Spinal cord (tissue), 10 donors: ENCODE data around the gene ACAT2. TPM values are rescaled to one million over a fixed set of nuclear protein-coding genes. Genes with fewer than 3 reads are reported as not detected.
"Not testable (repeated sequence)": the region's sequence is repeated elsewhere in the genome, so short reads cannot be mapped to it uniquely, and the experiment has no call there.

Source experiments
- DNase-seq, 6 donors: peaks; one replicate each; pipeline versions ENCODE4 v3.0.0 to v3.0.0-alpha.2; 2013 to 2015; ENCODE audit warnings: low spot score in 6 of 6, low read depth in 4 of 6
- H3K27ac ChIP-seq: one replicate; pipeline ENCODE4 v1.5.1; 2013; ENCODE audit warnings: low read depth, low read length, control low read depth
- H3K27me3 ChIP-seq: one replicate; pipeline ENCODE4 v1.6.1; 2013; ENCODE audit warnings: low read length; ENCODE audit not compliant: control insufficient read depth, insufficient read depth
- H3K36me3 ChIP-seq: one replicate; pipeline ENCODE4 v1.6.1; 2013; ENCODE audit warnings: low read length; ENCODE audit not compliant: control insufficient read depth, insufficient read depth
- H3K4me1 ChIP-seq: one replicate; pipeline ENCODE4 v1.6.1; 2013; ENCODE audit warnings: low read length; ENCODE audit not compliant: control insufficient read depth, insufficient read depth
- H3K4me3 ChIP-seq: one replicate; pipeline ENCODE4 v1.5.1; 2013; ENCODE audit warnings: low read depth, low read length, control low read depth
- H3K9me3 ChIP-seq: one replicate; pipeline ENCODE4 v1.6.1; 2013; ENCODE audit warnings: low read length; ENCODE audit not compliant: control insufficient read depth, insufficient read depth
- WGBS: methylation state at CpG from one replicate; pipeline ENCODE4 v1.1.5; 2013; ENCODE audit warnings: missing lambda C conversion rate; ENCODE audit not compliant: insufficient coverage; 5-methylcytosine and 5-hydroxymethylcytosine counted together
- polyA plus RNA-seq, 2 donors: library from polyadenylated mRNA; unstranded; fragments of 120-200 nt; gene quantifications; one replicate each; pipeline ENCODE4 v1.2.1, GENCODE V29; 2013; ENCODE audit not compliant: insufficient read length in 2 of 2
- total RNA-seq, 2 donors: library from RNA; depleted of rRNA in 1 of 2; stranded (reverse); fragments of 120-200 nt in 1 of 2; fragments of >200 nt in 1 of 2; gene quantifications; one replicate each; pipeline versions ENCODE4 v1.2.3 to v1.2.4, GENCODE V29; 2013 to 2014
- donor health status: healthy.

Gene ACAT2
- total and polyA plus RNA-seq, 4 donors: 69.6 to 136 (median 98.2) TPM

DNA sequence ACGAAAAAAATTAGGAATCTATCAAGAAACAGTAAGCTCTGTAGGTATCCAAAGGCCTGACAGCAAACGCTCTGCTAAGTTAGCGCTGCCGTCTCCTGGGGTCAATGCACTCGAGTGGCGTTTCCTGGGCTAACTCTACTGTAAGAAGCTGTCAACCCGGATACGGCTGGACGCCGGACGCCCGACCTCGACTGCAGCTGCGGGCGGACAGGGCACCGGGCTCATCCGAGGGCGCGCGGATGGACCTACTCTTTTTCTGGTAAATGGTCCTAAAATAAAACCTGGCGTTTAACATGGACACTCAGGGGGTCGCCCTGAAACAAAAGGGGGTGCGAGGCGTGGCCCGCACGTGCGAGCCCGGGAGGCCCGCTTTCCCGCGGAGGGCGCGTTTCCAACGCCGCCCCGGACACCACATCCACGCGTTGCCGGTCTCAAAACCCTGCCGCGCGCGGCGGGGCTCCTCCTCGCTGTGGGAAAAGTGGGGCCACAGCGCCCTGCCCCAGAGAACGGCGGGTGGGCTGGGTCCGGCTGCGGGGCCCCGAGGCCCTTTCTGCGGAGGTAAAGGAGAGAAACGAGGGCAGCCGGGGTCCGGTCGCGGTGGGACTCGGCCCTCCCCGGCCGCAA, 27.0 kb downstream of the ACAT2 start:
- H3K27me3 ChIP-seq: no peaks in the 10 kb centered on the region
- peak overlapping the region; percentile 96 for H3K27ac ChIP-seq
- DNase-seq: peak in 1 of 6 donors; percentile 32
- under 1% methylated on average over 60 of the region's 60 CpGs for WGBS
- H3K36me3 ChIP-seq: peaks cover 16% of the 10 kb centered on the region
- H3K9me3 ChIP-seq: no peaks in the 10 kb centered on the region
- H3K4me1 ChIP-seq: peaks cover 24% of the 10 kb centered on the region
- peak overlapping the region; percentile 70 for H3K4me3 ChIP-seq

DNA sequence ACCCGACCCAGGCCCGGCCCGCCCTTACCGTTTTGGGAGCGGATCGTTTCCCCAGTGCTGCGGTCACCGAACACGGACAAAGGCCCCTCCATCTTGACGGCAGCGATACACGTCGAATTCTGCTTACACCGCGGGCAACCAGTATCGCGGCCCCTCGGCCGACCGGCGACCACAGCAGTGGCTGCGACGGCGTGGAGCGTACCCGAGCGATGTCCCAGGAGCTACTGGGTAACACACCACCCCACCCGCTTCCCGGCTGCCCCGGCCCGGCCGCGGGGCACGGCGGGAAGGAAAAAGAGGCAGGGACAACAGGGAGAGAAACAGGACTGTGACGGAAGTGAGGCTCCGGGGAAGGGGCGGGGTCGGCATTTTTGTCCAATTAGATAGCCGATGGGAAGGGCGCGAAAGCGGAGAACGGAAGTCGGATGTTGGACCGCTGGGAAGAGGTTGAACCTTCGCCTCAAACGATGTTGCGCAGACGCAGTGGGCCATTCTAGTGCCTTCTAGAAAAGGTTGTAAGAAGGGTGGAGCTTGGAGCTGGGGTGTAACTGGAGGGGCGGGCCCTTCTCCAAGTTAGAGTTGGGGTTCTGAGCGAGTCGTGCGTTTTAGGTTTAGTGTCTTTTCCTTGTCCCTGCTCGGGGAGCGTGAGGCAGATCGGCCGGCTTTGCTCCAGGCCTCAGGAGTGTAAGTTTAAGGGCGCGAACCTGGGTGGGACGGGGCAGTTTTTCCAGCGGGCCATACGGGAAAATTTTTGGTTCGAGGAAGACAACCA, 27.7 kb downstream of the ACAT2 start, which contains the start of gene TCP1:
Gene TCP1, minus strand, starts transcription at position 226 of the 772 bp plus-strand sequence. Its CDS starts 134 bp downstream, at position 92.
- H3K4me1 ChIP-seq: peaks cover 24% of the 10 kb centered on the region
- peaks cover 13% of the 10 kb centered on the region for H3K36me3 ChIP-seq
- H3K9me3 ChIP-seq: no peaks in the 10 kb centered on the region
- peak within 1 kb of the TSS; percentile 70 for H3K4me3 ChIP-seq
- under 1% methylated on average over 58 of the region's 64 CpGs for WGBS
- H3K27me3 ChIP-seq: no peaks in the 10 kb centered on the region
- peak within 1 kb of the TSS; percentile 96 for H3K27ac ChIP-seq
- DNase-seq: peak; percentile 99 to 100 (median 100)

DNA sequence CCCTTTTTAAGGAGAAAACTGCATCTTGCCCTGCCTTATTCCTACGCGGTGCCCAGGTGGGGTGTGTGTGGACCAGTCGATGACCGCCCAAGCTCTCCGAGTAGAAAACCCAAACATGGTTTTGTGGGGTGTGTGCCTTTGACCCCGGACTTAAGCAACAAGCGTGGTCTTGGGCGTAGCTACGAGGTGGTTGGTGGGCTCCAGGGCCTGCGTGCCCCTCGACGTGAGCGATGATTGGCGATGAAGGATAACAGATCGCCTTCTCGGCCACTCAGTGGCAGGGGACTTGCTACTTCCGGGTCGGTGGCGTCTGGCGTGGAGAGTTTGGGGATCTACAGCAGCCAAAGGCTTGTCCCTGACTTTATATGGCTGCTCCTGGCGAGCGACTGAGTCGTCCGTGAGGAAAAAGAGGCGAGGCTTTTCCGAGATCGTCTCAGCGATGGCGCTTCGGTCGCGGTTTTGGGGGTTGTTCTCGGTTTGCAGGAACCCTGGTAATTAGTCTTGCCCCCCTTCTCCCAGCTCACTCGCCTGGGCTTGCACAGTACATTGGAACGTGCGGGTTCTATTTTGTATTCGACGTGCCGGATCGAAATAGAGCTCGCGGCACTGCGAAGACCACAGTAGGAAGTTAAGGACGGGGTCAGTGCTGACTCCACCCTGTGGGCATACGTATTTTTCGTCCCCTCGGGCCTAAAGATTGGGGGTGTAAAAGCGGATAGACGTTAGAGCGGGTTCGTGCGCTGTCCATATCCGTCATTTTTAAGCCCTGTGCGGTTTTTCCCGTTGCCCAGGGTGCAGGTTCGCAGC, 28.5 kb downstream of the ACAT2 start, which contains the start of gene MRPL18:
Gene MRPL18, plus strand, starts transcription at position 319 of the 807 bp plus-strand sequence. Its CDS starts 121 bp downstream, at position 440.
- under 1% methylated on average over 56 of the region's 56 CpGs for WGBS
- peaks cover 24% of the 10 kb centered on the region for H3K4me1 ChIP-seq

DNA sequence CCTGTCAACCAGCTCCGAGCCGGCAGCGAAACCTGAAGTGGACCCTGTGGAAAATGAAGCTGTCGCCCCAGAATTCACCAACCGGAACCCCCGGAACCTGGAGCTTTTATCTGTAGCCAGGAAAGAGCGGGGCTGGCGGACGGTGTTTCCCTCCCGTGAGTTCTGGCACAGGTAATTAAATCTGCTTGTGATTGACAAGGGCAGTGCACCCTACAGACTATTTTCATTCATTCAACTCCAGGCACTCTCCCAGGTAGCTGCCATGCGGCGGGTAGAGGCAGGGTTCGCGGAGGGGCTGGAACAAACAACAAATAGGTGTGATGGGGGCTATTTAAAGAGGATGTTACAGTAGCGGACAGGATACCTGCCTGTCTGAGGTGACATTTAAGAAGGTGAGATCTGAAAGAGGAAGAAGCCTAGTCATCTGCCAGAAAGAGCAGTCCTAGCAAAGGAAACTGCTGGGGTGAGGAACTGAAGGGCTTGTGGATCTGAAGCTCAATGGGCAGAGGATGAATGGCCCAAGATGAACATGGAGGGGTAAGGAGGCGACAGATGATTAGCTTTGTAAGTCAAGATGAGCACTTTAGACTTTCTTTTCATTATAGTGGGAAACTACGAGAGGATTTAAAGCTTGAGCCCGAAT, 29.2 kb downstream of the ACAT2 start:
- H3K4me1 ChIP-seq: peaks cover 24% of the 10 kb centered on the region
- no peaks in the 10 kb centered on the region for H3K27me3 ChIP-seq
- peaks cover 13% of the 10 kb centered on the region for H3K36me3 ChIP-seq
- H3K27ac ChIP-seq: peak overlapping the region; percentile 96
- peak overlapping the region; percentile 70 for H3K4me3 ChIP-seq
- no peaks in the 10 kb centered on the region for H3K9me3 ChIP-seq
- no peak for DNase-seq
- 23% methylated on average over 16 of the region's 18 CpGs for WGBS

More for the DNA sequence above, 28.5 kb downstream of the ACAT2 start, which contains the start of gene MRPL18:
- Histone ChIP-seq H3K36me3 (peaks cover 9% of the 10 kb centered on the region), H3K4me3 (peak within 1 kb of the TSS; percentile 70), H3K27me3 (no peaks in the 10 kb centered on the region), H3K27ac (peak within 1 kb of the TSS; percentile 96), H3K9me3 (no peaks in the 10 kb centered on the region)
- peak; percentile 88 to 99 (median 93) for DNase-seq

DNA sequence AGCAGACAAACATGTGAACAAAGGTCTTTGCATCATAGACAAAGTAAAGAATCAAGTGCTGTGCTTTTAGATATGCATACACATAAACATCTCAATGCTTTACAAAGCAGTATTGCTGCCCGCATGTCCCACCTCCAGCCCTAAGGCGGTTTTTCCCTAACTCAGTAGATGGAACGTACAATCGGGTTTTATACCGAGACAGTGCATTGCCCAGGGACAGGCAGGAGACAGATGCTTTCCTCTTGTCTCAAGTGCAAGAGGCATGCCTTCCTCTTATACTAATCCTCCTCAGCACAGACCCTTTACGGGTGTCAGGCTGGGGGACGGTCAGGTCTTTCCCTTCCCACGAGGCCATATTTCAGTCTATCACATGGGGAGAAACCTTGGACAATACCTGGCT, 33.1 kb downstream of the ACAT2 start:
- not testable (repeated sequence) for H3K27me3 ChIP-seq, H3K4me3 ChIP-seq, H3K27ac ChIP-seq, H3K9me3 ChIP-seq, DNase-seq
- Histone ChIP-seq H3K4me1 (peaks cover 14% of the 10 kb centered on the region), H3K36me3 (peaks cover 26% of the 10 kb centered on the region)
- WGBS: 84% methylated on average over 4 of the region's 8 CpGs

DNA sequence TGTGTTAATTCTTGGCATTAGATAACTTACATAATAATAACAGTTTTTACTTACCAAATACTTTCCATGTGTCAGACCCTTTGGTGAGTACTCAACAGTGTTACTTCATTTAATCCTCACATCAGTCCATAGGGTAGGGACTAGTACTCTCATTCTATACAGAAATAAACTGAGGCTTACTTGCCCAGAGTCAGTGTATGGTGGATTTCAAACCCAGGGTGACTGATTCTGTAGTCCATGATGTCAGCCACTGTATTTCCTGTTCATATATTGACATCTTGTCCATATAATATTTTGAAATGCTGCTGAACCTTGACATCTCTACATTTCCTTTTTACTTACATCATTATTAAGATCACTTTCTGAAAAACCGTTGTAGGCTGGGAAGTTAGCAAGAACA, 35.7 kb downstream of the ACAT2 start:
- Histone ChIP-seq H3K36me3 (peaks cover 33% of the 10 kb centered on the region), H3K4me3 (no peak overlapping the region), H3K27me3 (no peaks in the 10 kb centered on the region), H3K9me3 (no peaks in the 10 kb centered on the region), H3K4me1 (peaks cover 3% of the 10 kb centered on the region), H3K27ac (no peak overlapping the region)
- DNase-seq: no peak
- no CpG with 5 or more reads among the region's 1 CpG for WGBS

DNA sequence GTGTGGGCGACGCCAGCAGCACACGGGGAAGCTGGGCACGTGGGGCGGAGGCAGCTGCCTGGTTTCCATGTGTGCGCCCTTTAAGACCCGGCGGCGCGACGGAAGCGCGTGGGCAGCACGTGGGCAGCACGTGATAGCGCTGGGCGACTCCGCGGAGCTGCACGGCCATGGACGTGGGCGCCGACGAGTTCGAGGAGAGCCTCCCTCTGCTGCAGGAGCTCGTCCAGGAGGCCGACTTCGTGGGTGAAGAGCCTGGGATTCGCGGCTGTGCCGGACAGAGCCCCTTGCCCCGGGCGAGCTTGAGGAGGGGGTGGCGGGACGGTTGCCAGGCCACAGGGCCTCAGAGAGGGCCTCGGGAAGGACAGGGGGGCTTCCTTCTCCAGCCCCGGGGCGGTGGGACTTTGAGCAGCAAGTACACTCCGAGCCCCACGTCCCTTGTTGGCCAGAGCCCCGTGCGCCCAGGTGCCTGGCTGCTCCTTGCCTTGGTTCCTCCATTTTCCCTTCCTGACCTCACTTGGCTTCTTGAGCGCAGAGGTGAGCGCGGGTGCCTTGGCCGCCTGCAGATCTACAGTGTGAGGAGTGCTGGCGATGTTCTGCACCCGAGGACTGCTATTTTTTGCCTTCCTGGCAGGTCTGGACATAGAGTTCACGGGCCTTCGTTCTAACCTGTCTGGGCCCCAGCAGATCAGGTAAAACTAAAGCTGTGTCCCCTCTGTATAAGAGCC, 38.5 kb downstream of the ACAT2 start, which contains the start of gene PNLDC1:
Gene PNLDC1, plus strand, starts transcription at position 136 of the 725 bp plus-strand sequence. Its CDS starts 32 bp downstream, at position 168.
- peaks cover 30% of the 10 kb centered on the region for H3K36me3 ChIP-seq
- H3K4me1 ChIP-seq: no peaks in the 10 kb centered on the region
- 92% methylated on average over 50 of the region's 50 CpGs for WGBS
- no peak for DNase-seq
- no peaks in the 10 kb centered on the region for H3K27me3 ChIP-seq
- no peak within 1 kb of the TSS for H3K4me3 ChIP-seq
- H3K27ac ChIP-seq: no peak within 1 kb of the TSS
- no peaks in the 10 kb centered on the region for H3K9me3 ChIP-seq

DNA sequence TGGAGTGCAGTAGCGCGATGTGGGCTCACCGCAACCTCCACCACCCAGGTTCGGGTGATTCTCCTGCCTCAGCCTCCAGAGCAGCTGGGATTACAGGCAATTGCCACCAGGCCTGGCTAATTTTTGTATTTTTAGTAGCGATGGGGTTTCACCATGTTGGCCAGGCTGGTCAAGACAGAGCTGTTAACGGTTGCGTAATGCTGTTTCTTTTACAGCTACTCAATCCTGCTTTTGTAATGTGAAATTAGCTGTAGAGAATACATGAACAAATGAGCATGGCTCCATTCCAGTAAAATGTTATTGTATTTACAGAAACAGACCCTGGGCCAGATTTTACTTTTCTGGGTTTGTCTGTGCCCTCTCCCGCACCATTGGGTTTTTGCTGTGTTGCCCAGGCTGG, 40.1 kb downstream of the ACAT2 start:
- H3K4me3 ChIP-seq: no peak overlapping the region
- no peaks in the 10 kb centered on the region for H3K9me3 ChIP-seq
- no peak for DNase-seq
- H3K27ac ChIP-seq: no peak overlapping the region
- H3K36me3 ChIP-seq: peaks cover 21% of the 10 kb centered on the region
- WGBS: 96% methylated on average over 5 of the region's 8 CpGs
- H3K4me1 ChIP-seq: no peaks in the 10 kb centered on the region
- no peaks in the 10 kb centered on the region for H3K27me3 ChIP-seq
